Right forelimb (tissue), 1 donor: ENCODE measurements around the gene DIO2.

ENCODE experiments used
- DNase-seq: peaks from one replicate; pipeline ENCODE4 v3.0.0-alpha.2; 2018

The DIO2 gene

DNA sequence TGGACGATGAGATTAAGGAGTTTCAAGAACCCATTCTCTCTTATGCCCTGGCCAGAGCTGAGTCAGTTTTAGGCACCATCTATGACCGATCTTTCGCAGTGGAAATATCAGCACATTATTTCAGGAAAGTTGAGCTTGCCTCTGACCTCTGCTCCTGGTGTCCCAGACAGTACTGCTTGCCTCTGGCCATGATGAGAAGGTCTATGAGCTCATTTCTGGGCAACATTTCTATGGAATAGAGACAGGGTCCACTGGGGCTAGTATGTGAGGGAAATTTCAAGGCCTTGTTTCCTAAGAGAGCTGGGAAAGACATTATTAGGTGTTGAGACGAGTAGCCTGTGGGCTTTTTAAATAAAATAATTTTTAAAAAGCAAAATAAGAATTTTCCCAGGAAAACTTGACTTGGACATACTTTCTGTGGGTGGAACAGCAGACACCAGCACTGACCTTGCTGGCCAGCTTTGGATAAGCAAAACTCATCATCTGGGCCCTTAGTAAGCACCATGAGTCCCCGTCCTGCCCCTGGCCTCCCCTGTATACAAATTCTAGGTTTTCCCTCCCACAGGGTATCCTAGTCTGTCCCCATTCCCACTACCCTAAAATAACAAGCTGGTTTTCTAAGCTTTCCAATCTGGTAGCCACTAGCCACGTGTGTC, 43.4 kb downstream of the DIO2 start:
- no peak for DNase-seq

- DNase-seq, result no peak
These were observed 46.1 kb downstream of the DIO2 start for GRCh38 chr14:80164991-80165721.

DNA sequence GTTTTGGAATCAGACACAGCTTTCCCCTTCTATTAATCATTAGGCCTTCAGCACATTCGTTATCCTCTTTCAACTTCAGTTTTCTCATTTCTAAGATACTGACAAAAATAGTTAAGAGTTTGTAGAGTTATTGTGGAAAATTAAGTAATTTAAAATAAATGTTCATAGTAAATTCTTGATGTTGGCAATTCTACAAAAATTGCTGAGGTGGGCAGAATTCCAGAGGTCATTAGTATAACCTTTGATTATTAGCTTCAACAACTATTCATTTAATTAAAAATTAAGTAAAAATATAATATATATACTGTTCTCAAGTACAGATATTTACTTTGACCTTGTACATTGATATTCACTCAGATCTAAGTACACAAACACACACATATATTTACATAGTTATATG, 58.5 kb downstream of the DIO2 start:
- no peak for DNase-seq

DNA sequence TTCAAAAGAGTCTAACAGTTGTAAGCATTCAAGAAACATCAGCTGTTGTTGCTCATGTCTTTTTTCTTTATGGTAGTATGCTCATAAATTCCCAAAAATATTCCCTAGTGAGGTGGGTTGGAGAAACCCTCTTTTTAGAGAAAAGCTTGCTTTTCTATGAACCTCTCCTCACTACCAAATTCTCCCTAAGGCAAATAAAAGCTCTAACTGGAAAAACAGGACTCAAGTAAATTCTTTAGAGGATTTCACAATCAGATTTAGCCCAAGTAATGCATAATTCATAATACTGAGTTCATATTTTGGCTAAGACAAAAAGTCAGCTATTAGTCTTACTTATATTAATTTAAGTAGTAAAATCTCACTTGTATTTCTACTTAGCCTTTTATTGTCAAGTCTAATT, 59.1 kb downstream of the DIO2 start:
- DNase-seq, result no peak

DNA sequence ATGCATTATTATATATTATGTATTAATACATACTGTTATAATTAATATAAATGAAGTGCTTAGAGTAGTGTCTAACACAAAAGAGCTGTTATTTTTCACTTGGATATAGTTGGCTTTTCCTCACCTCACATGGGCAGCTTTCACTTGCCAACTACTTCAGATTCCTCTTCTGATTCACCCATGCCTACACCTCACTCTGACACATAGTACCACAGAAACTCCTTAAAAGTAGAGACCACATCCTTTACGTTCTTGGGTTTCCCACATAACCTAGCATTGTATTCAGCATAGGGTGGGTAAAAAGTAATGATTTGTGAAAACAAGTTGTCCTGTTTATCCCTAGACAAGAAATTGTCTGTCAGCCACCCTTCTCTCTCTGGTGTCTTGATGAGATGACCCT, 61.0 kb downstream of the DIO2 start:
- no peak for DNase-seq
